HEK293T (cell line): ENCODE results near the gene PSMB7.

ENCODE experiments used
- ARNT ChIP-seq: fragments of 450-650 bp; IDR thresholded peaks from 2 replicates; pipeline ENCODE4 v1.6.1; 2017; ENCODE audit warnings: mild to moderate bottlenecking
- BHLHE40 ChIP-seq: fragments of 450-650 bp; IDR thresholded peaks from 2 replicates; pipeline ENCODE4 v1.6.1; 2016; ENCODE audit warnings: mild to moderate bottlenecking, moderate library complexity, borderline replicate concordance
- ELF4 ChIP-seq: fragments of 450-650 bp; IDR thresholded peaks from 2 replicates; pipeline ENCODE4 v1.6.1; 2017; ENCODE audit warnings: antibody characterized with exemption
- FOXA1 ChIP-seq: fragments of 450-650 bp; IDR thresholded peaks from 2 replicates; pipeline ENCODE4 v1.6.1; 2016; ENCODE audit warnings: mild to moderate bottlenecking
- FOXK2 ChIP-seq: fragments of 450-650 bp; IDR thresholded peaks from 2 replicates; pipeline ENCODE4 v1.6.1; 2016; ENCODE audit warnings: mild to moderate bottlenecking
- FOXM1 ChIP-seq: fragments of 450-650 bp; IDR thresholded peaks from 2 replicates; pipeline ENCODE4 v1.6.1; 2017; ENCODE audit warnings: mild to moderate bottlenecking, borderline replicate concordance
- HDGF ChIP-seq: fragments of 450-650 bp; IDR thresholded peaks from 2 replicates; pipeline ENCODE4 v1.6.1; 2017; ENCODE audit warnings: antibody characterized with exemption, borderline replicate concordance
- LEF1 ChIP-seq: fragments of 450-650 bp; IDR thresholded peaks from 2 replicates; pipeline ENCODE4 v1.6.1; 2017; ENCODE audit warnings: mild to moderate bottlenecking, borderline replicate concordance
- NFRKB ChIP-seq: fragments of 450-650 bp; IDR thresholded peaks from 2 replicates; pipeline ENCODE4 v1.6.1; 2016; ENCODE audit warnings: mild to moderate bottlenecking, moderate library complexity
- SP1 ChIP-seq: fragments of 450-650 bp; IDR thresholded peaks from 2 replicates; pipeline ENCODE4 v1.6.1; 2017
- SUZ12 ChIP-seq: fragments of 450-650 bp; IDR thresholded peaks from 2 replicates; pipeline ENCODE4 v1.6.1; 2016; ENCODE audit warnings: mild to moderate bottlenecking
- TARDBP ChIP-seq: fragments of 450-650 bp; IDR thresholded peaks from 2 replicates; pipeline ENCODE4 v1.6.1; 2016
- ZNF384 ChIP-seq: fragments of 450-650 bp; IDR thresholded peaks from 2 replicates; pipeline ENCODE4 v1.6.1; 2016
- TF ChIP-seq, protein P1 (sequence below): fragments of 450-650 bp; IDR thresholded peaks from 2 replicates; pipeline ENCODE4 v1.6.1; 2016

GRCh38 chr9:124392254-124392870, 22.9 kb downstream of the PSMB7 start:
- TF ChIP-seq FOXA1 (no peak), BHLHE40 (no peak), TARDBP (no peak), FOXM1 (no peak), ZNF384 (no peak), ARNT (no peak), HDGF (no peak), SUZ12 (no peak), SP1 (no peak), ELF4 (no peak), LEF1 (no peak), FOXK2 (no peak), NFRKB (no peak)
- TF ChIP-seq, protein P1, sequence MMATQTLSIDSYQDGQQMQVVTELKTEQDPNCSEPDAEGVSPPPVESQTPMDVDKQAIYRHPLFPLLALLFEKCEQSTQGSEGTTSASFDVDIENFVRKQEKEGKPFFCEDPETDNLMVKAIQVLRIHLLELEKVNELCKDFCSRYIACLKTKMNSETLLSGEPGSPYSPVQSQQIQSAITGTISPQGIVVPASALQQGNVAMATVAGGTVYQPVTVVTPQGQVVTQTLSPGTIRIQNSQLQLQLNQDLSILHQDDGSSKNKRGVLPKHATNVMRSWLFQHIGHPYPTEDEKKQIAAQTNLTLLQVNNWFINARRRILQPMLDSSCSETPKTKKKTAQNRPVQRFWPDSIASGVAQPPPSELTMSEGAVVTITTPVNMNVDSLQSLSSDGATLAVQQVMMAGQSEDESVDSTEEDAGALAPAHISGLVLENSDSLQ: no peak
